Loucy (cell line): ENCODE data around the gene DCPS.
"Not testable (repeated sequence)": the region's sequence is repeated elsewhere in the genome, so short reads cannot be mapped to it uniquely, and the experiment has no call there.

Experiments used
- H2AFZ ChIP-seq: fragments of 200-600 bp; sonication (generic); 2 replicates; pipeline ENCODE4 v1.6.0; 2016; ENCODE audit warnings: antibody characterized with exemption, mild to moderate bottlenecking, low read length, moderate library complexity
- H3F3A ChIP-seq: fragments of 200-600 bp; 2 replicates; pipeline ENCODE4 v1.6.0; 2016; ENCODE audit warnings: antibody characterized with exemption, low read depth, mild to moderate bottlenecking
- H3K27me3 ChIP-seq: fragments of 200-600 bp; sonication (generic); 2 replicates; pipeline ENCODE4 v1.6.1; 2014; ENCODE audit warnings: low read length, mild to moderate bottlenecking; ENCODE audit not compliant: insufficient read depth, poor library complexity, severe bottlenecking
- H3K36me3 ChIP-seq: fragments of 200-600 bp; sonication (generic); 2 replicates; pipeline ENCODE4 v1.6.1; 2016; ENCODE audit warnings: low read length; ENCODE audit not compliant: insufficient read depth
- H3K4me1 ChIP-seq: fragments of 200-600 bp; sonication (generic); 2 replicates; pipeline ENCODE4 v1.5.1; 2014; ENCODE audit warnings: low read length, mild to moderate bottlenecking; ENCODE audit not compliant: insufficient read depth, poor library complexity, severe bottlenecking
- H3K4me2 ChIP-seq: fragments of 200-600 bp; sonication (generic); 2 replicates; pipeline ENCODE4 v1.6.0; 2014; ENCODE audit warnings: antibody characterized with exemption, low read length, low read depth, mild to moderate bottlenecking; ENCODE audit not compliant: poor library complexity, severe bottlenecking
- H3K4me3 ChIP-seq: fragments of 200-600 bp; sonication (generic); 2 replicates; pipeline ENCODE4 v1.5.1; 2014; ENCODE audit warnings: low read length, mild to moderate bottlenecking, mixed read lengths; ENCODE audit not compliant: poor library complexity, severe bottlenecking
- H3K79me2 ChIP-seq: fragments of 200-600 bp; sonication (generic); 2 replicates; pipeline ENCODE4 v1.6.1; 2014; ENCODE audit warnings: low read length; ENCODE audit not compliant: insufficient read depth
- H3K9ac ChIP-seq: fragments of 200-600 bp; sonication (generic); 2 replicates; pipeline ENCODE4 v1.6.0; 2014; ENCODE audit warnings: mild to moderate bottlenecking, low read depth, low read length, moderate library complexity; ENCODE audit not compliant: poor library complexity, severe bottlenecking
- H3K9me2 ChIP-seq: fragments of 200-600 bp; sonication (generic); replicated peaks from 2 replicates; pipeline ENCODE4 v1.6.1; 2016; ENCODE audit warnings: low read depth, low read length, mixed read lengths
- H3K9me3 ChIP-seq: fragments of 200-600 bp; sonication (generic); 2 replicates; pipeline ENCODE4 v1.6.1; 2014; ENCODE audit warnings: mild to moderate bottlenecking, antibody characterized with exemption, low read length, low read depth; ENCODE audit not compliant: insufficient read depth
- H4K20me1 ChIP-seq: fragments of 200-600 bp; sonication (generic); 2 replicates; pipeline ENCODE4 v1.6.0; 2014; ENCODE audit warnings: antibody characterized with exemption, low read length, mild to moderate bottlenecking; ENCODE audit not compliant: insufficient read depth, poor library complexity, severe bottlenecking
- CTCF ChIP-seq: fragments of 200-600 bp; sonication (generic); conservative IDR thresholded peaks from 2 replicates; pipeline ENCODE4 v1.5.1; 2014; ENCODE audit warnings: mild to moderate bottlenecking, antibody characterized with exemption, low read length
- EZH2phosphoT487 ChIP-seq: fragments of 200-600 bp; IDR thresholded peaks from 2 replicates; pipeline ENCODE4 v1.6.1; 2018; ENCODE audit warnings: antibody characterized with exemption, mild to moderate bottlenecking, moderate library complexity, borderline replicate concordance

DCPS gene

GRCh38 chr11:126363706-126364248 is 59.9 kb downstream of the DCPS start:
- Histone ChIP-seq H3K27me3 (no peaks in the 10 kb centered on the region), H3K4me2 (peak overlapping the region; percentile 51), H3K4me1 (peaks cover 60% of the 10 kb centered on the region), H3K9ac (peak overlapping the region; percentile 24), H3K9me3 (no peaks in the 10 kb centered on the region), H3K9me2 (no peaks in the 10 kb centered on the region), H3F3A (no peaks in the 10 kb centered on the region), H3K4me3 (no peak overlapping the region), H3K79me2 (peaks cover 86% of the 10 kb centered on the region), H3K36me3 (no peaks in the 10 kb centered on the region), H4K20me1 (peaks cover 16% of the 10 kb centered on the region), H2AFZ (no peak overlapping the region)
- TF ChIP-seq CTCF, result no peak
- TF ChIP-seq EZH2phosphoT487, result no peak

GRCh38 chr11:126364735-126365134 is 60.9 kb downstream of the DCPS start:
- peaks cover 86% of the 10 kb centered on the region for H3K79me2 ChIP-seq
- H3K4me2 ChIP-seq, result not testable (repeated sequence)

GRCh38 chr11:126365508-126365907 is 61.6 kb downstream of the DCPS start:
- Histone ChIP-seq H3K79me2 (peaks cover 86% of the 10 kb centered on the region), H3K4me1 (peaks cover 56% of the 10 kb centered on the region), H4K20me1 (peaks cover 12% of the 10 kb centered on the region)
- H3K4me2 ChIP-seq, H3K4me3 ChIP-seq, H2AFZ ChIP-seq, H3K9me3 ChIP-seq, H3K27me3 ChIP-seq, H3K9me2 ChIP-seq, H3K36me3 ChIP-seq, H3K9ac ChIP-seq, H3F3A ChIP-seq: not testable (repeated sequence)

More at GRCh38 chr11:126364735-126365134, 60.9 kb downstream of the DCPS start:
- not testable (repeated sequence) for H2AFZ ChIP-seq, H3K9me2 ChIP-seq, H3K9ac ChIP-seq, H3K9me3 ChIP-seq, H3K36me3 ChIP-seq, H3K27me3 ChIP-seq, H3F3A ChIP-seq, H3K4me3 ChIP-seq
- Histone ChIP-seq H4K20me1 (peaks cover 12% of the 10 kb centered on the region), H3K4me1 (peaks cover 56% of the 10 kb centered on the region)

- Histone ChIP-seq H3K4me2 (peak overlapping the region; percentile 29), H3K4me1 (peaks cover 50% of the 10 kb centered on the region), H3K27me3 (no peaks in the 10 kb centered on the region), H2AFZ (no peak overlapping the region), H3K9me3 (no peaks in the 10 kb centered on the region), H3K4me3 (no peak overlapping the region), H3F3A (no peaks in the 10 kb centered on the region), H3K9me2 (no peaks in the 10 kb centered on the region), H3K9ac (no peak overlapping the region), H4K20me1 (peaks cover 12% of the 10 kb centered on the region), H3K36me3 (no peaks in the 10 kb centered on the region), H3K79me2 (peaks cover 84% of the 10 kb centered on the region)
- no peak for TF ChIP-seq CTCF
- TF ChIP-seq EZH2phosphoT487, result no peak
Observed at GRCh38 chr11:126366064-126366822, 62.4 kb downstream of the DCPS start.
